ENCODE data around the gene GSC2.

DNA sequence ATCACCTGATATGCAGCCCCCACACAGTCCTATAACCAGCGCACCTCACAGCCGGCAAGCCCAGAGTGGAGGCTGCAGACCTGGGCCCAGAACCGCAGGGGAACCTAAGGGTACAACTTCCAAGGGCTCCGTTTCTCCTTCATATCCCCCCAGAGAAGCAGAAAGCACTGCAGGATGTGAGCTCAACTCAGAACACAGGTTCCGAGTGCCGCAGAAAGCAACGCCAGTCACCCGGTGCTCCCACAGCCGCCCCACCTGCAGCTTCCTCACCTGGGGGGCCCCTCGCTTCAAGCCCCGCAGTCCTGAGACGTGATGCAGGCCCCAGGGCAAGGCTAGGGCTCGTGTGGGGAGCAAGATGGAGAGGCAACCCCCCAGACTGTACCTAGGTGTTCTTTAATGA lies 16.5 kb downstream of the GSC2 start:
- TF ChIP-seq, protein P1, sequence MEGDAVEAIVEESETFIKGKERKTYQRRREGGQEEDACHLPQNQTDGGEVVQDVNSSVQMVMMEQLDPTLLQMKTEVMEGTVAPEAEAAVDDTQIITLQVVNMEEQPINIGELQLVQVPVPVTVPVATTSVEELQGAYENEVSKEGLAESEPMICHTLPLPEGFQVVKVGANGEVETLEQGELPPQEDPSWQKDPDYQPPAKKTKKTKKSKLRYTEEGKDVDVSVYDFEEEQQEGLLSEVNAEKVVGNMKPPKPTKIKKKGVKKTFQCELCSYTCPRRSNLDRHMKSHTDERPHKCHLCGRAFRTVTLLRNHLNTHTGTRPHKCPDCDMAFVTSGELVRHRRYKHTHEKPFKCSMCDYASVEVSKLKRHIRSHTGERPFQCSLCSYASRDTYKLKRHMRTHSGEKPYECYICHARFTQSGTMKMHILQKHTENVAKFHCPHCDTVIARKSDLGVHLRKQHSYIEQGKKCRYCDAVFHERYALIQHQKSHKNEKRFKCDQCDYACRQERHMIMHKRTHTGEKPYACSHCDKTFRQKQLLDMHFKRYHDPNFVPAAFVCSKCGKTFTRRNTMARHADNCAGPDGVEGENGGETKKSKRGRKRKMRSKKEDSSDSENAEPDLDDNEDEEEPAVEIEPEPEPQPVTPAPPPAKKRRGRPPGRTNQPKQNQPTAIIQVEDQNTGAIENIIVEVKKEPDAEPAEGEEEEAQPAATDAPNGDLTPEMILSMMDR (IDR thresholded peaks at IDR 0.05), result no peak
- TF ChIP-seq POLR2A (IDR thresholded peaks at IDR 0.05), result no peak

All from right lobe of liver (tissue), 4 donors.